Measurements from ENCODE around the gene LY86.

Gene LY86

DNA sequence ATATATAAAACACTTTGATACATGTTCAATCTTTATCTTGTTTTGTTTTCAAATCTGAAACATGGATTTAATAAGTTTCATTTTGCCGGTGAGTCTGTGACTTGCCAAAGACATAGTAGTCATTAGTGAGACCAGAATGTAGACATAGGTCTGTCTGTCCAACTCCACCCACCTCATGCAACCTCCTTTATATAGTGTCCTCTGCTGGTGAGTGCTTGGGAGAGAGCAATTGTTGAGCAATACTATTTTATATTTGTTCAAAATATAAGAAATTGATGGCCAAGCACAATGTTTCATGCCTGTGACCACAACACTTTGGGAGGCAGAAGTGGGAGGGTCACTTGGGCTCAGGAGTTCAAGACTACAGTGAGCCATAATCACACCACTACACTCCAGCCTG lies 10.8 kb upstream of the LY86 start:
- no peak overlapping the region for H3K4me3 ChIP-seq (ENCODE audit: insufficient read depth, low read length, poor library complexity, severe bottlenecking)
- H3F3A ChIP-seq (ENCODE audit: insufficient read depth): peaks cover 5% of the 10 kb centered on the region; the same call in 1 of the 2 replicates
- no peak overlapping the region for H3K9ac ChIP-seq (ENCODE audit: low read length)
- H2AFZ ChIP-seq (ENCODE audit: low read depth, low read length, severe bottlenecking): no peak overlapping the region
- no peaks in the 10 kb centered on the region for H4K20me1 ChIP-seq (ENCODE audit: low read depth, low read length)
- H3K27me3 ChIP-seq (ENCODE audit: low read length): no peaks in the 10 kb centered on the region
- H3K9me3 ChIP-seq (ENCODE audit: insufficient read depth, low read length): 0 out of 2 replicates have a peak, but pooled peaks cover 6% of the 10 kb centered on the region
- H3K36me3 ChIP-seq (ENCODE audit: low read length): peaks cover 15% of the 10 kb centered on the region
- TF ChIP-seq, protein P1, sequence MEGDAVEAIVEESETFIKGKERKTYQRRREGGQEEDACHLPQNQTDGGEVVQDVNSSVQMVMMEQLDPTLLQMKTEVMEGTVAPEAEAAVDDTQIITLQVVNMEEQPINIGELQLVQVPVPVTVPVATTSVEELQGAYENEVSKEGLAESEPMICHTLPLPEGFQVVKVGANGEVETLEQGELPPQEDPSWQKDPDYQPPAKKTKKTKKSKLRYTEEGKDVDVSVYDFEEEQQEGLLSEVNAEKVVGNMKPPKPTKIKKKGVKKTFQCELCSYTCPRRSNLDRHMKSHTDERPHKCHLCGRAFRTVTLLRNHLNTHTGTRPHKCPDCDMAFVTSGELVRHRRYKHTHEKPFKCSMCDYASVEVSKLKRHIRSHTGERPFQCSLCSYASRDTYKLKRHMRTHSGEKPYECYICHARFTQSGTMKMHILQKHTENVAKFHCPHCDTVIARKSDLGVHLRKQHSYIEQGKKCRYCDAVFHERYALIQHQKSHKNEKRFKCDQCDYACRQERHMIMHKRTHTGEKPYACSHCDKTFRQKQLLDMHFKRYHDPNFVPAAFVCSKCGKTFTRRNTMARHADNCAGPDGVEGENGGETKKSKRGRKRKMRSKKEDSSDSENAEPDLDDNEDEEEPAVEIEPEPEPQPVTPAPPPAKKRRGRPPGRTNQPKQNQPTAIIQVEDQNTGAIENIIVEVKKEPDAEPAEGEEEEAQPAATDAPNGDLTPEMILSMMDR (IDR thresholded peaks at IDR 0.05; ENCODE audit: insufficient read depth, low read length, poor library complexity, severe bottlenecking): no peak
- TF ChIP-seq EZH2phosphoT487 (conservative IDR thresholded peaks at IDR 0.05; ENCODE audit: low read length): no peak
- peaks cover 41% of the 10 kb centered on the region for H3K79me2 ChIP-seq (ENCODE audit: insufficient read depth, low read length)
- no peak overlapping the region for H3K27ac ChIP-seq (ENCODE audit: low read depth, low read length)
- no peaks in the 10 kb centered on the region for H3K9me2 ChIP-seq (replicated peaks; ENCODE audit: insufficient read depth, low read length)
- no peak overlapping the region for H3K4me2 ChIP-seq (ENCODE audit: low read depth, low read length, poor library complexity, severe bottlenecking)

GRCh38 chr6:6579281-6579680 lies 9.2 kb upstream of the LY86 start:
- H3K9me2 ChIP-seq (replicated peaks; ENCODE audit: insufficient read depth, low read length): no peaks in the 10 kb centered on the region
- H3K4me3 ChIP-seq (ENCODE audit: insufficient read depth, low read length, poor library complexity, severe bottlenecking): no peak overlapping the region
- H3K9ac ChIP-seq (ENCODE audit: low read length): no peak overlapping the region
- TF ChIP-seq, protein P1 (IDR thresholded peaks at IDR 0.05; ENCODE audit: insufficient read depth, low read length, poor library complexity, severe bottlenecking): no peak
- TF ChIP-seq EZH2phosphoT487 (conservative IDR thresholded peaks at IDR 0.05; ENCODE audit: low read length): no peak
- peaks cover 6% of the 10 kb centered on the region for H3F3A ChIP-seq (ENCODE audit: insufficient read depth)
- H3K36me3 ChIP-seq (ENCODE audit: low read length): peaks cover 9% of the 10 kb centered on the region
- H3K27me3 ChIP-seq (ENCODE audit: low read length): no peaks in the 10 kb centered on the region
- H3K27ac ChIP-seq (ENCODE audit: low read depth, low read length): no peak overlapping the region
- 0 out of 2 replicates have a peak, but pooled peaks cover 6% of the 10 kb centered on the region for H3K9me3 ChIP-seq (ENCODE audit: insufficient read depth, low read length)
- H3K4me2 ChIP-seq (ENCODE audit: low read depth, low read length, poor library complexity, severe bottlenecking): no peak overlapping the region
- no peak overlapping the region for H2AFZ ChIP-seq (ENCODE audit: low read depth, low read length, severe bottlenecking)
- H3K79me2 ChIP-seq (ENCODE audit: insufficient read depth, low read length): peaks cover 44% of the 10 kb centered on the region
- no peaks in the 10 kb centered on the region for H4K20me1 ChIP-seq (ENCODE audit: low read depth, low read length)

GRCh38 chr6:6580225-6580856 lies 8.2 kb upstream of the LY86 start:
- Histone ChIP-seq H2AFZ (ENCODE audit: low read depth, low read length, severe bottlenecking) (no peak overlapping the region), H3K4me2 (ENCODE audit: low read depth, low read length, poor library complexity, severe bottlenecking) (no peak overlapping the region), H3K9me3 (ENCODE audit: insufficient read depth, low read length) (0 out of 2 replicates have a peak, but pooled peaks cover 6% of the 10 kb centered on the region), H3K79me2 (ENCODE audit: insufficient read depth, low read length) (peaks cover 53% of the 10 kb centered on the region), H3K36me3 (ENCODE audit: low read length) (peaks cover 3% of the 10 kb centered on the region; the same call in 1 of the 2 replicates), H3F3A (ENCODE audit: insufficient read depth) (peaks cover 14% of the 10 kb centered on the region), H3K27me3 (ENCODE audit: low read length) (no peaks in the 10 kb centered on the region), H3K27ac (ENCODE audit: low read depth, low read length) (no peak overlapping the region), H3K9ac (ENCODE audit: low read length) (no peak overlapping the region), H3K9me2 (replicated peaks; ENCODE audit: insufficient read depth, low read length) (no peaks in the 10 kb centered on the region), H3K4me3 (ENCODE audit: insufficient read depth, low read length, poor library complexity, severe bottlenecking) (no peak overlapping the region), H4K20me1 (ENCODE audit: low read depth, low read length) (no peaks in the 10 kb centered on the region)
- TF ChIP-seq EZH2phosphoT487 (conservative IDR thresholded peaks at IDR 0.05; ENCODE audit: low read length): no peak
- TF ChIP-seq, protein P1 (IDR thresholded peaks at IDR 0.05; ENCODE audit: insufficient read depth, low read length, poor library complexity, severe bottlenecking): no peak

Data from SU-DHL-6 (cell line).